ENCODE results near the gene GRIA4. TPM values are rescaled to one million over a fixed set of nuclear protein-coding genes. Genes with fewer than 3 reads are reported as not detected.

GRIA4 gene
- total and polyA plus RNA-seq, 4 donors, result not detected

- TF ChIP-seq CTCF (IDR thresholded peaks at IDR 0.05; ENCODE audit: low read depth, low read length, missing input control), result no peak
- TF ChIP-seq SP1 (IDR thresholded peaks at IDR 0.05), result no peak
Measured at GRCh38 chr11:105918600-105918999, 308.7 kb downstream of the GRIA4 start (continued).

DNA sequence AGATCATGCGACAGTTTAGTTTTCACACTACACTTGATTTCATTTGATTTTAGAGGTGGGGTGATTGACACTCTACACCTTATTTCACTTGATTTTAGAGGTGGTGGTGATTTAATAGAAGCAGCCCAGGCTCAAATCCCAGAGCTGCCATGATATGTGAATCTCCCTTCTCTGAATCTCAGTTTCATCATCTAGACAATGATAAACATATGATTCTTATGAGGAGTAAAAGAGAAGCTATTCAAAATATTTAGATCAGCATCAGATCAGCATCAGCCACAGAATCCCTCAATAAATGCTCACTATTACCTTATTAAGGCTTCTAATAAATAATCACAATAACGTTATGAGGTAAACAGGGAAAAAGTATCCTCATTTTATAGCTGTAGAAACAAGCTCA lies 313.4 kb downstream of the GRIA4 start:
- H3K9me3 ChIP-seq (ENCODE audit: control insufficient read depth in 4 of 4, low read length in 3 of 4), result no peaks in the 10 kb centered on the region
- no peak for DNase-seq (ENCODE audit: low spot score)
- H3K27ac ChIP-seq (ENCODE audit: low read depth in 1 of 2, low read length in 2 of 2), result no peak overlapping the region

More for the DNA sequence above, 313.4 kb downstream of the GRIA4 start:
- 65% methylated on average over 2 of the region's 2 CpGs for WGBS
- H3K27me3 ChIP-seq (ENCODE audit: control insufficient read depth in 4 of 4, insufficient read depth in 4 of 4, low read length in 3 of 4), result no peaks in the 10 kb centered on the region
- H3K36me3 ChIP-seq (ENCODE audit: control insufficient read depth in 4 of 4, insufficient read depth in 3 of 4, low read depth in 1 of 4, low read length in 3 of 4), result no peaks in the 10 kb centered on the region
- TF ChIP-seq REST (IDR thresholded peaks at IDR 0.05) (no peak), GABPA (IDR thresholded peaks at IDR 0.05 in 1 of 2, conservative IDR thresholded peaks at IDR 0.05 in 1 of 2) (no peak), HNF4G (IDR thresholded peaks at IDR 0.05) (no peak), ATF3 (IDR thresholded peaks at IDR 0.05) (no peak), CTCF (IDR thresholded peaks at IDR 0.05; ENCODE audit: low read depth, low read length, missing input control) (no peak), RAD21 (IDR thresholded peaks at IDR 0.05) (no peak), FOXA2 (IDR thresholded peaks at IDR 0.05) (no peak), YY1 (IDR thresholded peaks at IDR 0.05) (no peak), NR2F2 (IDR thresholded peaks at IDR 0.05) (no peak), SP1 (IDR thresholded peaks at IDR 0.05) (no peak), TAF1 (conservative IDR thresholded peaks at IDR 0.05) (no peak), JUND (IDR thresholded peaks at IDR 0.05) (no peak), HNF4A (conservative IDR thresholded peaks at IDR 0.05) (no peak), RXRA (IDR thresholded peaks at IDR 0.05) (no peak), ZBTB33 (IDR thresholded peaks at IDR 0.05) (no peak), FOXA1 (IDR thresholded peaks at IDR 0.05) (no peak), EGR1 (IDR thresholded peaks at IDR 0.05; ENCODE audit: low read depth in 2 of 2) (no peak)
- TF ChIP-seq, protein P1, sequence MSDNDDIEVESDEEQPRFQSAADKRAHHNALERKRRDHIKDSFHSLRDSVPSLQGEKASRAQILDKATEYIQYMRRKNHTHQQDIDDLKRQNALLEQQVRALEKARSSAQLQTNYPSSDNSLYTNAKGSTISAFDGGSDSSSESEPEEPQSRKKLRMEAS (IDR thresholded peaks at IDR 0.05), result no peak
- H3K4me1 ChIP-seq (ENCODE audit: control insufficient read depth in 4 of 4, insufficient read depth in 4 of 4, low read length in 3 of 4), result no peaks in the 10 kb centered on the region
- no peak overlapping the region for H3K4me3 ChIP-seq (ENCODE audit: low read depth in 1 of 3, low read length in 3 of 3)
- H3K9ac ChIP-seq (ENCODE audit: low read depth in 1 of 2, low read length in 2 of 2), result no peak overlapping the region

Measured in liver (tissue), 9 donors.